ENCODE results near the gene CCDC88C. TPM values are rescaled to one million over a fixed set of nuclear protein-coding genes. Genes with fewer than 3 reads are reported as not detected.

The CCDC88C gene
- total RNA-seq, 1 donor from 2014 or later, result 48.2 TPM

- TF ChIP-seq, protein P1, sequence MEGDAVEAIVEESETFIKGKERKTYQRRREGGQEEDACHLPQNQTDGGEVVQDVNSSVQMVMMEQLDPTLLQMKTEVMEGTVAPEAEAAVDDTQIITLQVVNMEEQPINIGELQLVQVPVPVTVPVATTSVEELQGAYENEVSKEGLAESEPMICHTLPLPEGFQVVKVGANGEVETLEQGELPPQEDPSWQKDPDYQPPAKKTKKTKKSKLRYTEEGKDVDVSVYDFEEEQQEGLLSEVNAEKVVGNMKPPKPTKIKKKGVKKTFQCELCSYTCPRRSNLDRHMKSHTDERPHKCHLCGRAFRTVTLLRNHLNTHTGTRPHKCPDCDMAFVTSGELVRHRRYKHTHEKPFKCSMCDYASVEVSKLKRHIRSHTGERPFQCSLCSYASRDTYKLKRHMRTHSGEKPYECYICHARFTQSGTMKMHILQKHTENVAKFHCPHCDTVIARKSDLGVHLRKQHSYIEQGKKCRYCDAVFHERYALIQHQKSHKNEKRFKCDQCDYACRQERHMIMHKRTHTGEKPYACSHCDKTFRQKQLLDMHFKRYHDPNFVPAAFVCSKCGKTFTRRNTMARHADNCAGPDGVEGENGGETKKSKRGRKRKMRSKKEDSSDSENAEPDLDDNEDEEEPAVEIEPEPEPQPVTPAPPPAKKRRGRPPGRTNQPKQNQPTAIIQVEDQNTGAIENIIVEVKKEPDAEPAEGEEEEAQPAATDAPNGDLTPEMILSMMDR (IDR thresholded peaks at IDR 0.05; ENCODE audit: unreplicated experiment), result no peak
- DNase-seq (ENCODE audit: low spot score), result no peak
These were observed 38.7 kb upstream of the CCDC88C start for GRCh38 chr14:91456283-91456682.

DNA sequence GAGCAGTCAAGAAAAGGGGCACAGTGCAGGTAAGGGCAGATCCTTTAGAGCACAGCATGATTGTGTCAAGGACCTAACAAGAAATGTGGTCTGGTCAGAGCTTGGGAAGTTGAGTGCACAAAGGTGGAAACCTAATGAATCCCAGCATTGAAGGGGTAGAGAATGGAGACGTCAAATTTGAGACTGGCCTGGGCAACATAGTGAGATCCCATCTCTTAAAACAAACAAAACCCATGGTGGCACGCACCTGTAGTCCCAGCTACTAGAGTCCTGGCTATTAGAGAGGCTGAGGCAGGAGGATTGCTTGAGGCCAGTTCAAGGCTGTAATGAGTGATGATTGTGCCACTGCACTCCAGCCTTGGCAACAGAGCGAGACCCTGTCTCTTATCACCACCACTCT is 37.0 kb upstream of the CCDC88C start:
- TF ChIP-seq, protein P1 (IDR thresholded peaks at IDR 0.05; ENCODE audit: unreplicated experiment), result no peak
- Mint-ChIP-seq H3K4me1 (ENCODE audit: unreplicated experiment) (peaks cover 17% of the 10 kb centered on the region), H3K4me3 (ENCODE audit: unreplicated experiment) (peak overlapping the region; percentile 51), H3K36me3 (ENCODE audit: low read depth, unreplicated experiment) (peaks cover 11% of the 10 kb centered on the region), H3K27ac (ENCODE audit: unreplicated experiment) (no peak overlapping the region), H3K9me3 (ENCODE audit: unreplicated experiment) (no peaks in the 10 kb centered on the region), H3K27me3 (ENCODE audit: unreplicated experiment) (peaks cover 2% of the 10 kb centered on the region)
- DNase-seq (ENCODE audit: low spot score), result no peak

More at GRCh38 chr14:91456283-91456682, 38.7 kb upstream of the CCDC88C start:
- Mint-ChIP-seq H3K4me3 (ENCODE audit: unreplicated experiment) (no peak overlapping the region), H3K27ac (ENCODE audit: unreplicated experiment) (no peak overlapping the region), H3K4me1 (ENCODE audit: unreplicated experiment) (peaks cover 21% of the 10 kb centered on the region), H3K9me3 (ENCODE audit: unreplicated experiment) (no peaks in the 10 kb centered on the region), H3K27me3 (ENCODE audit: unreplicated experiment) (peaks cover 2% of the 10 kb centered on the region), H3K36me3 (ENCODE audit: low read depth, unreplicated experiment) (peaks cover 20% of the 10 kb centered on the region)

DNA sequence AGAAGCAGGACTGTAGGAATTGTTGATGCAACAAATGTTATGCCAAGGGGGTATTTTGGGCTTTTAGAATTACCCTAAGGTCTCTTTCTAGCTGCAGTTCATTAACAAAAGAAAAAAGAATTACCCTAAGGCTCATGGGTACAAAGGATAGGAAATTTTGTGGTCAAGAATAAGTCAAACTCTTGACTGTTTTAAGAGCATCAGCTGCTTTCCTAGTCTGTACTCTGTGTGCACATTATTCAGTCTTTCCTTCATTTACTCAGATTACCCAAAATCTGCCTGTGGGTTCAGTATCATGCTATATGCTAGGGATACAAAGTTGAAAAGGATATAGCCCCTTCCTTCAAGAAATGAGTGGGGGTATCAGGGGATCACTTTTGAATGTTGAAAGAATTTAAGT is 36.5 kb upstream of the CCDC88C start:
- DNase-seq (ENCODE audit: low spot score), result no peak
- H3K4me1 Mint-ChIP-seq (ENCODE audit: unreplicated experiment), result peaks cover 17% of the 10 kb centered on the region
- no peak overlapping the region for H3K27ac Mint-ChIP-seq (ENCODE audit: unreplicated experiment)
- peaks cover 11% of the 10 kb centered on the region for H3K36me3 Mint-ChIP-seq (ENCODE audit: low read depth, unreplicated experiment)
- peaks cover 2% of the 10 kb centered on the region for H3K27me3 Mint-ChIP-seq (ENCODE audit: unreplicated experiment)
- no peaks in the 10 kb centered on the region for H3K9me3 Mint-ChIP-seq (ENCODE audit: unreplicated experiment)
- TF ChIP-seq, protein P1 (IDR thresholded peaks at IDR 0.05; ENCODE audit: unreplicated experiment), result no peak
- peak overlapping the region; percentile 51 for H3K4me3 Mint-ChIP-seq (ENCODE audit: unreplicated experiment)

- H3K27ac Mint-ChIP-seq (ENCODE audit: unreplicated experiment), result no peak overlapping the region
- no peak overlapping the region for H3K4me3 Mint-ChIP-seq (ENCODE audit: unreplicated experiment)
- peaks cover 11% of the 10 kb centered on the region for H3K36me3 Mint-ChIP-seq (ENCODE audit: low read depth, unreplicated experiment)
- H3K9me3 Mint-ChIP-seq (ENCODE audit: unreplicated experiment), result no peaks in the 10 kb centered on the region
- peaks cover 2% of the 10 kb centered on the region for H3K27me3 Mint-ChIP-seq (ENCODE audit: unreplicated experiment)
- no peak for DNase-seq (ENCODE audit: low spot score)
- peaks cover 16% of the 10 kb centered on the region for H3K4me1 Mint-ChIP-seq (ENCODE audit: unreplicated experiment)
- TF ChIP-seq, protein P1 (IDR thresholded peaks at IDR 0.05; ENCODE audit: unreplicated experiment), result no peak
These were observed 36.1 kb upstream of the CCDC88C start for GRCh38 chr14:91453744-91454143.

DNA sequence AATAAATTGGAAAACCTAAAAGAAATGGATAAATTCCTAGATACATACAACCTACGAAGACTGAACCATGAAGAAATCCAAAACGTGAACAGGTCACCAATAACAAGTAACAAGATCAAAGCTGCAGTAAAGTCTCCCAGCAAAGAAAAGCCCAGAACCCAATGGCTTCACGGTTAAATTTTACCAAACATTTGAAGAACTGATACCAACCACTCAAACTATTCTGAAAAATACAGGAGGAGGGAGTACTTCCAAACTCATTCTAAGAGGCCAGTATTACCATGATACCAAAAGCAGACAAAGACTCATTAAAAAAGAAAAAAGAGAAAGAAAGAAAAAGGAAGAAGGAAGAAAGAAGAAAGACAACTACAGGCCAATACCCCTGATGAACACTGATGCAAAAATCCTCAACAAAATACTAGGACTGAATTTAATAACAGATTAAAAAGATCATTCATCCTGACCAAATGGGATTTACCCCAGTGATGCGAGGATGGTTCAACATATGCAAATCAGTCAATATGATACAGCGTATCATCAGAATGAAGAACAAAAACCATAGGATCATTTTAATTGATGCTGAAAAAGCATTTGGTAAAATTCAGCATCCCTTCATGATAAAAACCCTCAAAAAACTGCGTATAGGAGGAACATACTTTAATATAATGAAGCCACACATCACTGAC is 26.9 kb upstream of the CCDC88C start:
- TF ChIP-seq, protein P1 (IDR thresholded peaks at IDR 0.05; ENCODE audit: unreplicated experiment), result no peak
- Mint-ChIP-seq H3K9me3 (ENCODE audit: unreplicated experiment) (no peaks in the 10 kb centered on the region), H3K36me3 (ENCODE audit: low read depth, unreplicated experiment) (peaks cover 7% of the 10 kb centered on the region), H3K4me1 (ENCODE audit: unreplicated experiment) (no peaks in the 10 kb centered on the region), H3K27me3 (ENCODE audit: unreplicated experiment) (peaks cover 5% of the 10 kb centered on the region), H3K4me3 (ENCODE audit: unreplicated experiment) (no peak overlapping the region), H3K27ac (ENCODE audit: unreplicated experiment) (no peak overlapping the region)
- DNase-seq (ENCODE audit: low spot score), result no peak

All from endothelial cell (in vitro differentiated cells).